HG03342 (cell line): ENCODE data around the gene IMP4.
"Not testable (repeated sequence)": the region's sequence is repeated elsewhere in the genome, so short reads cannot be mapped to it uniquely, and the experiment has no call there.

Source experiments
- ATAC-seq: cut with Tn5 transposase; IDR thresholded peaks from one replicate; pipeline ENCODE4 v1.9.1; 2021; ENCODE audit warnings: mild to moderate bottlenecking, moderate library complexity; ENCODE audit not compliant: unreplicated experiment

IMP4 gene, protein sequence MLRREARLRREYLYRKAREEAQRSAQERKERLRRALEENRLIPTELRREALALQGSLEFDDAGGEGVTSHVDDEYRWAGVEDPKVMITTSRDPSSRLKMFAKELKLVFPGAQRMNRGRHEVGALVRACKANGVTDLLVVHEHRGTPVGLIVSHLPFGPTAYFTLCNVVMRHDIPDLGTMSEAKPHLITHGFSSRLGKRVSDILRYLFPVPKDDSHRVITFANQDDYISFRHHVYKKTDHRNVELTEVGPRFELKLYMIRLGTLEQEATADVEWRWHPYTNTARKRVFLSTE

GRCh38 chr2:130342533-130343275 is at the start of gene IMP4:
Gene IMP4 (plus strand): TSS chr2:130342897. CDS start chr2:130342933, 36 bp downstream.
- peak; percentile 88 for ATAC-seq

DNA sequence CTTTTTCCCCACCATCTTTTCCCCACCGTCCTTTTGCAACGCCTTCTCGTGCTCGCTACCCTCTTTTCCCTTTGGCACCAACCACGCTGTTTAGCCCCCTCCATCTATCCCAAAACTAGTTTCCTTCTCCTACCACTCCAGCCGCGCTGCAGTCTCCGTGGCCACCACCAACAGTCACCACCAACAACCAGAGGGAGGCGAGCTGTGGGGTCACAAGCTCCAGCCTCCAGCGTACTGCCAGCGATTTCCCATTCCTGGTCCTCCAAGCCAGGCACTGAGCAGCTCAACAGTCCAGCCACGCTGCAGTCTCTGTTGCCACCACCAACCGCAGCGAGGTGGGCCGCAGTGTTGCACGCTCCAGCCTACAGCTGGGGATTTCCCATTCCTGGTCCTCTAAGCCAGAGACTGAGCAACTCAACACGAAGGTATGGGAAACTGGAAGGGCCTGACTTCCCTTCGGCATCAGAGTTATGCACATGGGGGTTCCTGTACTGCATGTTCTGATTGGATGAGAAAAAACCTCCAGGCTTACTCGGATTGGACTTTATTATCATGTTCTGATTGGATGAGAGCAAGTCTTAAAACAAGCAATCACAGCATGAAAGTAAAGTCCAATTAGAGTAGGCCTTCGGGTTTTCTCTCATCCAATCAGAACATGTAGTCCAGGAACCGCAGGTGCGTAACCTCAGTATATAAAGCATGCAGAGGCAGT is 42.3 kb upstream of the IMP4 start:
- ATAC-seq = no peak

- ATAC-seq = no peak
Observed at GRCh38 chr2:130300970-130301348, 41.7 kb upstream of the IMP4 start.

DNA sequence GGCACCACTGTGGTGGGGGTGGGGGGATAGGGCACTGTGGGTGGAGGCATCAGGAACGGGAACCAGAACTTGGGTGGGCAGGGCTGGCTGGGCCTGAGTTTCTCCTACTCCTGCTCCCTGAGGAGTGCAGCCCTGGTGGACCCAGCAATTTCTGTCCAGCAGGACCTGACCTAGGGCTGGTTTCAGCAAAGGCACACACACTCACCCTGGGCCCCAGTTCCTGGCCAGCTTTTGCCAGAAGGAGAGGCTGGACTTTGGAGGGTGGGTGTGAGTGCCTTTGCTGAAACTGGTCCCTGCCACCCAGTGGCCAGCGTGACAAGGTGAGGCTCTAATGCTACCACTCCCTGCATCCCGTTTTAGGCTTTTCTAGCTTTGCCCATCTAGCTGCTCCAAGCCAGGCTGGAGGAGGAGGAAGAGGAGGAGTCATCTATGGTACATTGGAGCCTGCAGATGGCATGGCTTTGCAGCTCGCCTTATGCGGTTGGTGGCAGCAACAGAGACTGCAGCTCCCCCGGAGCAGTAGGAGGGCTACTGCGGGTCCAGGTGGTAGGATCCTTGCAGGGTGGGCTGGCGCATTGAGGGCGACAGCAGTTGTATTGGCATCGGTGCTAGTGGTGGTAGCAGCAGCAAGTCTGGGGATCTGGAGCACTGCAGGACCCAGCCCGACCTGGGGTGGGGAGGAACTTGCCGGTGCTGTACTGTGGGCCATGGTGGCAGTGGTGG is 40.4 kb upstream of the IMP4 start:
- no peak for ATAC-seq

DNA sequence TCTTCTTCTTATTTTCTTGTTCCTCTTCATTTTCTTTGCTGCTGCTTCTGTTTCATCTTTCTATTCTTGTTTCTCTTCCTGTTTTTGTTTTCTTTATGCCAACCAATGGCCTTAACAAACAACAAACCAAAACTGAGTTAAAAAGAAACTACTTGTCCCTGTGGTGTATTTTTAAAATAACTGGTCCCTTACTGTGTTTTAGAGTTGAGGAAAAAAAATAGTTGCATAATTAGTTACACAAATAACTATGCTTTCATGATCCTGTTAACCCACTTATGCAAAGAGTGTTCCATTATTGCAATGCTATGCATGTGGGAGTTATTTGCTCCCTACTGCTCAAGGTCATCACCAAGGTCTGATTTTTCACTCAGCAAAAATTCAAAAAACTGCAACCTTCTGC is 39.5 kb upstream of the IMP4 start:
- peak; percentile 66 for ATAC-seq

- ATAC-seq = no peak
Observed at GRCh38 chr2:130304726-130305125, 38.0 kb upstream of the IMP4 start.

- no peak for ATAC-seq
Observed at GRCh38 chr2:130307850-130308249, 34.8 kb upstream of the IMP4 start.

DNA sequence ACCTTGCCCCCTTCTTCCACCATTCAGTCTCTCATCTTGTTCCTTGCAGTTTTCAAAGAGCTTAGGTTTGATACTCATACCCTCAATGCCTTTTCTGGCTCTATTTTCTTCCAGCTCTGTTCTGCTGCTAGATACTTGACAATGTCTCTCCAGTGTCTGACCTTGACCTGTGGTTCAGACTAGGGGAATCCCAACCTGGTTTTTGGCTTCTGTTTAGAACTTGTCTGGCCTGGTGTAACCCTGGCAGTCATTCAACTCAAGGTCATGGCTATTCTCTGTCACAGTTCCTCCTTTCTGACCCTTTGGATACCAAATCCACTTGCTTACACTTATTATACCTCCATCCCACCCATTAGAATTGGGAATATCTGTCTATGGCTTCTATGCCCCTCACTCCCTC is 31.8 kb upstream of the IMP4 start:
- ATAC-seq = no peak

- ATAC-seq = no peak
Observed at GRCh38 chr2:130313812-130314334, 28.8 kb upstream of the IMP4 start.

DNA sequence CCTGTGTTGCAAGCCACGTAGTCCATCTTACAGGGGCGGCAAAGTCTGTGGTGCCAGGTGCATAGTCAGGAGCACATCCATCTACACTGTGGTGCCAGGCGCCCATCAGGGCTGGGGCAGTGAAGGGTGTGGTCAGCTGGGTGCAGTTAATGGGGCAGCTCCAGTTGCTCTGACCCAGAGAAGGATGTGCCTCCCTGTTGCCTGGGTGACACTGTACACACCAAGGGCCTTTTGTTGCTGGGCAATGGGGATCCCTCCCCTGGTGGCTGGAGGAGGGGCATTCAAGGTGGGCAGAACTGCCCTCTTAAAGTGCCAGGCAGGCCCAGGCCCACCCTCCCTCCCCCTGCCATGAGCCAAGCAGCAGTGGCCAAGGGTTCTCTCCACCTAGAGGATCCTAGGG is 28.3 kb upstream of the IMP4 start:
- ATAC-seq = no peak

GRCh38 chr2:130316596-130316995 is 26.1 kb upstream of the IMP4 start:
- ATAC-seq = no peak

- no peak for ATAC-seq
Observed at GRCh38 chr2:130318906-130319305, 23.8 kb upstream of the IMP4 start.

- ATAC-seq = no peak
Observed at GRCh38 chr2:130319536-130319935, 23.2 kb upstream of the IMP4 start.

DNA sequence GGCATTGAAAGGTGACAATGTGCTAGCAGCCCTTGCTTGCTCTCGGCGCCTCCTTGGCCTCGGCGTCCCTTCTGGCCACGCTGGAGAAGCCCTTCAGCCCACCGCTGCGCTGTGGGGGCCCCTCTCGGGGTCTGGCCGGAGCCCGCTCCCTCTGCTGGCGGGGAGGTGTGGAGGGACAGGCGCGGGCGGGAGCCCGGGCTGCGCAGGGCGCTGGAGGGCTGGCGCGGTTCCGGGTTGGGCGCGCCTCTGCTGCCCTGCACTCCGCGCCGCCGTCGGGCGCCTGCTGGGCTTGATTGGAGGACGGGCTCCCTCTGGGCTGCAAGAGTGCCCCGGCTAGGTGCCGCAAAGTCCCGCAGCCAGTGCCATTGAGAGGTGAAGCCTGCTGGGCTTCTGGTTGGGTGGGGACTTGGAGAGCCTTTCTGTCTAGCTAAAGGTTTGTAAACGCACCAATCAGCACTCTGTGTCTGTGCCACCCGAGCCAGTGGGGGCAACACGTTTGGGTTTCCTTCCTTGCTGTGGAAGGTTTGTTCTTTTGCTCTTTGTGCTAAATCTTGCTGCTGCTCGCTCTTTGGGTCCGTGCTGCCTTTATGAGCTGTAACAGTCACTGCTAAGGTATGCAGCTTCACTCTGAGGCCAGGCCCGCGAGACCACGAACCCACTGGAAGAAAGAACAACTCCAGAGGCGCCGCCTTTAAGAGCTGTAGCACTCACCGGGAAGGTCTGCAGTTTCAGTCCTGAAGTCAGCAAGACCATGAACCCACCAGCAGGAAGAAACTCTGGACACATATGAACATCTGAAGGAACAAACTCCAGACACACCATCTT is 14.8 kb upstream of the IMP4 start:
- ATAC-seq = no peak

- ATAC-seq = no peak
Observed at GRCh38 chr2:130328710-130329109, 14.0 kb upstream of the IMP4 start.

- ATAC-seq = peak; percentile 87
Observed at GRCh38 chr2:130332271-130333073, 10.2 kb upstream of the IMP4 start.

DNA sequence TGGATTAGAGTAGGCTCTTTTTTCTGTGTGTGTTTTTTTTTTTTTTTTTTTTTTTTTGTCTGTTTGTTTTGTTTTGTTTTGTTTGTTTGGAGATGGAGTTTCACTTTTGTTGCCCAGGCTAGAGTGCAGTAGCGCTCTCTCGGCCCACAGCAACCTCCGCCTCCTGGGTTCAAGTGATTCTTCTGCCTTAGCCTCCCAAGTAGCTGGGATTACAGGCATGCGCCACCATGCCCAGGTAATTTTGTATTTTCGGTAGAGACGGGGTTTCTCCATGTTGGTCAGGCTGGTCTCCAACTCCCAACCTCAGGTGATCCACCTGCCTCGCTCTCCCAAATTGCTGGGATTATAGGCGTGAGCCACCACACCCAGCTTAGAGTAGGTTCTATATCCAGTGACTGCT is 9.4 kb upstream of the IMP4 start:
- ATAC-seq = not testable (repeated sequence)

GRCh38 chr2:130334026-130334425 is 8.7 kb upstream of the IMP4 start:
- no peak for ATAC-seq

DNA sequence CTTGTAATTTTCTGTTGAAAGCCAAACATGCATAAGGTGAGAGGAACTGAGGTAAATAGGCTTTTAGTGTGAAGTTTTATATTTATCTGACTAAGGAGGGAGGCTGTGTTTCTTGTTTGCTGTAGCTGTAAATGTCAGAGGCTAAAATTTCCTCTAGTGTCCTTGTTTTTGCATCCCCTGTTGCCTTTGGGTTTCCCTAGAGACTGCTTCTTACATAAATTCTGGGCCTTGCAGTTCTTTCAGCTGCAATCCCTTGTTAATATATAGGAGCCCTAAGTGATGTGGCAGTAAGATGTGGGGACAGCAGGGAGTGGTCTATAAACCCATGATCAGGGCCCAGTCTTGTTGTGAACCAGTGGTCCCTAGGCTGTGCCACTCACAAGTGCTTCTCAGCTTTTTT is 7.5 kb upstream of the IMP4 start:
- no peak for ATAC-seq
